Left hindlimb (tissue), 1 donor: ENCODE measurements around the gene SF1.
A peak's percentile ranks its signal among the peaks of the same experiment; 100 is the strongest.

ENCODE experiments used
- DNase-seq: peaks from one replicate; pipeline ENCODE4 v3.0.0-alpha.2; 2018

The SF1 gene

DNA sequence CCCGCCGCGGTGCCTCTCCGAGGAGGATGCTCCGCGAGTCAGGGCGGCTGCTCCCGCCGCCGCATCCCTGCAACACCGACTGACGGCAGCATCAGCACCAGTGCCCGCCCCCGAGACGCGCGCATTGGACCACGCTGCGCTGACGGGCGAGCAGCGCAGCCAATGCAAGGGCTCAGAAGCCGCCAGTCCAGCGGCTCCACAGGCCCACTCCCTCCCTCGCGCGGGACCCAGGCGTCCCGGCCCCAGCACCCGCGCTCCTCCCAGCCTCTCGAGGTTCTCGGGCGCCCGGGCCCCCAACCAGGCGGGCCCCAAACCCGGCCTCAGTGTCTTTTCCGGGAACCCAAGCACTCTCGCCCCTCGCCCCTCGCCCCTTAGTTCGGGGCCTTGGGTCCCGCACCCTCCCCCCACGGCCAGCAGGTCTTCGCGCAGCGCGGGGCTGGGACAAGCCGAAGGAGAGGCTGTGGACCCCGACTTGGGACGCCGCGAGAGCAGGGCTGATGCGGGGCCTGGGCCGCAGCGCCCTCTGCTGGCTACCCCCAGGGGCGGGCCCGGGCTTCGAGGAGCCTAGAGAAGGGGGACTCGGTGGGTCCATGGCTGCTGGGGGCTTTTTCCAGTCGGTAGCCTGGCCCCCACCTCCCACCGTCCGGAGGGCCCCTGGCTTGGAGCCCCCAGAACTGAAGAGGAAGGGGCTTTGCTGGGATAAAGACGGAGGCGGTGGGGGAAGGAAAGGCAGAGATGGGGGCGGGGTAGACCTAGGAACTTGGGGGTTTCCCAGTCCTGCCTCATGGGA, 55.0 kb downstream of the SF1 start, which contains the start of gene NRXN2:
Gene NRXN2 (minus strand): TSS at position 81 of the 790 bp plus-strand sequence. CDS start 9,498 bp downstream, outside the sequence.
- DNase-seq, result peak; percentile 82

- DNase-seq, result no peak
Measured at GRCh38 chr11:64722141-64723065, 55.9 kb downstream of the SF1 start.

- DNase-seq, result no peak
Measured at GRCh38 chr11:64721359-64721699, 57.0 kb downstream of the SF1 start.

- DNase-seq, result no peak
Measured at GRCh38 chr11:64720640-64721358, 57.5 kb downstream of the SF1 start.

DNA sequence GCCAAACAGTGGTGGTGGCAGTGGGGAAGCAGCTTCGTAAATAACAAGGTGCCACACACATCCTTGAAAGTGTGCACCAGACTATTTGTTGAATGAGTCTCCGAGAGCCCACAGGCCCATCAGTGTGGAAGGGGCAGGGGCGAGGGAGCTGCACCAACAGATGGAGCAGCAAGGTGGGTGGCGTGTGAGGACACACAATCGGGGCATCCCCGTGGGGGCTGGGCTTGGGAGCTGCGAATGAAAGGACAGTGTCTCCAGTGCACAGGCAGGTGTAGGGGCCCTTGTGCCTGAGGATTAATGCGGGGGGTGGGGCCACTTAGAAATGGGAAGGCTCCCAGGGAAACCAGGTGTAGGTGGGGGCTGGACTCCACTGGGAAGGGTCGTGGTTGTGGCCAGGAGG, 58.2 kb downstream of the SF1 start:
- DNase-seq, result no peak

- no peak for DNase-seq
Measured at GRCh38 chr11:64719406-64719805, 58.9 kb downstream of the SF1 start.

- peak; percentile 11 for DNase-seq
Measured at GRCh38 chr11:64718780-64719124, 59.6 kb downstream of the SF1 start.

DNA sequence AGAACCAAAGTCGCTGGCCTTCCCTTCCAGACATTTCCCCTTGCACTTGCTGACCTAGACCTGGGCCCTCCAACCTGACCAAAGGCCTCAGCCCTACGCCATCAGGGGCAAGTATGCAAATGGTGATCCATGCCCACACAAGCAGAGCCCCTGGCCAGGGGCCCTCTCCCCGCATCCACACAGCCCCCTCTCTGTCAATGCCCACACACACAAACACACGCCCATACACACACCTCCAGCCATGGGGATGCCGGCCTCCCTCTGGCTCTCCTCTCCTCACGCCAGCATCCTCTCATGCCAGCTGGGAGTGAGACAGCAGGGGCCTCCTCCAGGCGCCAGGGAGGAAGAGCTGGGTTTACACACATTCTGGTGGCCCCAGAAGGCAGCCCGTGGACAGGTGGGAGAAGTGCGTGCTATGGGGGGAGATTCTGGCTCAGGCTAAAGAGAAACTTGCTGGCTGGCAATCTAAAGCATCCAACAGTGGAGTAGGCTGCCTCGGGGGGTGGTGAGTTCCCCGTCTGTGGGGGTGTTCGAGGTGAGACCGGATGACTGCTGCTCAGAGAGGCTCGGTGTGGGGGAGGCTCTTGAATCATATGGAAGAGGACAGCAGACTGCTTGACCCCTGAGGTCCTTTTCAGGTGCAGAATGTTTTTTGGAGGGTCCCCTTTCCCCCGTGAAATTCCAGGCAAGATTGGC, 60.1 kb downstream of the SF1 start:
- peak; percentile 8 for DNase-seq

DNA sequence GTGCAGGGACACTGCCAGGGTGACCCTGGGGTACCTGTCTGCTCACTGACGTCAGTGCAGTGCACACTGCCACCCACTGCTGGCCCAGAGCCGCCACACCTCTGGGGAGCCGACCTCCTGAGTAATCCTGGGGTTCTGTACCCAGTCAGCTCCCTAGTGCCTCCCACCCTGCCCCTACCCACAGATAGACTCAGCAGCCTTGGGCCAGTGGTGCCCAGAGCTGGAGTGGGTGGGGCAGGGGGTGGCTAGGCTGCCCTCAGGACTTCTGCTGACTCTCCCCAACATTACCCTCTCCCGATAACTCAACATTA, 61.1 kb downstream of the SF1 start:
- DNase-seq, result peak; percentile 21

GRCh38 chr11:64716473-64717267, 61.7 kb downstream of the SF1 start:
- peak; percentile 20 for DNase-seq

GRCh38 chr11:64715756-64716472, 62.4 kb downstream of the SF1 start:
- no peak for DNase-seq

GRCh38 chr11:64715110-64715509, 63.2 kb downstream of the SF1 start:
- DNase-seq, result no peak

DNA sequence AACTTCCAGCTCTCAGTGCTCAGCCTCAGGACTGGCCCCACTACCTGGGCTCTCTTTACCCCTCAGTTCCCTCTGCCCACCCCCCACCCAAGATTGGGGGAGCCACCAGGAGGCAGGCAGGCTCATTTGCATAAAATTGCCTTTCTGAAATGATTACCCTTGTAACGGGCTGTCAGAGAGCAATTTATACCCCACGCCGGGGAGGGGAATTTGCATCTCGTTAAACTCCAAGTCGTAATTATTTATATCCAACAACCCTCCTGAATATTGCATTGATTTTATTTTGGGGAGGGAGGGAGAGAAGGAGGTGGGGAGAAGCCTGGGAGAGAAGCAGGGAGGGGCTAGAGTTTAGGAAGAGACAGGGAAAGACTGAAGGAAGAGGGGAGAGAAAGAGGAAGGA, 63.7 kb downstream of the SF1 start:
- DNase-seq, result no peak
